ENCODE measurements around the gene IQSEC3. TPM values are rescaled to one million over a fixed set of nuclear protein-coding genes. Genes with fewer than 3 reads are reported as not detected.

The IQSEC3 gene
- total and polyA plus RNA-seq, 10 of the 15 experiments (the other 5 are each of a cell fraction or from before 2014, with no cell fraction given) = not detected

- Histone ChIP-seq H3K9ac (ENCODE audit: control insufficient read depth, insufficient read depth, low read length) (no peak overlapping the region), H4K20me1 (ENCODE audit: control insufficient read depth, insufficient read depth) (no peaks in the 10 kb centered on the region), H3K9me3 (replicated peaks; ENCODE audit: control insufficient read depth, insufficient read depth, low read length) (no peaks in the 10 kb centered on the region), H2AFZ (ENCODE audit: control insufficient read depth, low read depth, low read length) (no peak overlapping the region), H3K4me2 (ENCODE audit: control insufficient read depth, insufficient read depth) (no peak overlapping the region), H3K27ac (ENCODE audit: control insufficient read depth, insufficient read depth) (no peak overlapping the region), H3K36me3 (ENCODE audit: control insufficient read depth in 2 of 2, insufficient read depth in 2 of 2, low read length in 1 of 2) (no peaks in the 10 kb centered on the region), H3K79me2 (ENCODE audit: control insufficient read depth, insufficient read depth, low read length) (no peaks in the 10 kb centered on the region), H3K4me1 (ENCODE audit: control insufficient read depth, insufficient read depth, low read length) (peaks cover 5% of the 10 kb centered on the region), H3K4me3 (no peak overlapping the region), H3K27me3 (replicated peaks in 1 of 2; ENCODE audit: control insufficient read depth in 2 of 2, insufficient read depth in 2 of 2, low read length in 1 of 2) (no peaks in the 10 kb centered on the region; a peak in 1 of 4 replicates)
- no peak for ATAC-seq
- ChIA-PET RAD21 (ENCODE audit: unreplicated experiment) (no interaction called here), SMC1A (ENCODE audit: uncharacterized antibody, unreplicated experiment) (no interaction called here), POLR2A (no interaction called here), CTCF (no interaction called here)
- in situ Hi-C loops (cut with MboI) = no loop called here
- TF ChIP-seq TCF7 (IDR thresholded peaks at IDR 0.05; ENCODE audit: borderline replicate concordance) (no peak), NFIC (IDR thresholded peaks at IDR 0.05; ENCODE audit: low read depth, low read length) (no peak), ZNF207 (IDR thresholded peaks at IDR 0.05; ENCODE audit: borderline replicate concordance) (no peak), TARDBP (IDR thresholded peaks at IDR 0.05; ENCODE audit: borderline replicate concordance) (no peak), CREB1 (IDR thresholded peaks at IDR 0.05; ENCODE audit: low read depth) (no peak), SUPT20H (IDR thresholded peaks at IDR 0.05; ENCODE audit: borderline replicate concordance, control insufficient read depth, low read depth, low read length) (no peak), NBN (IDR thresholded peaks at IDR 0.05) (no peak), SREBF1 (IDR thresholded peaks at IDR 0.05; ENCODE audit: low read length) (no peak), HDAC2 (IDR thresholded peaks at IDR 0.05) (no peak), SUZ12 (IDR thresholded peaks at IDR 0.05; ENCODE audit: unreplicated experiment) (no peak)
- WGBS (ENCODE audit: insufficient coverage, insufficient replicate concordance, low lambda C conversion rate, missing lambda C conversion rate) = 47% methylated on average over 10 of the region's 10 CpGs
- intact Hi-C loops (cut with micrococcal nuclease; ENCODE audit: unreplicated experiment) = no loop called here
- no TSS peak for BruUV-seq (replicated peaks)
- no peak for FAIRE-seq
- DNase-seq (ENCODE audit: low read depth, low spot score) = no peak
These were observed 115.9 kb downstream of the IQSEC3 start for GRCh38 chr12:182381-182892.
